Gastrocnemius medialis (tissue), 4 donors: ENCODE results near the gene RASL11B.

Experiments
- POLR2A ChIP-seq, 2 donors: fragments of 450-650 bp; IDR thresholded peaks; one replicate each; pipeline ENCODE4 v1.6.1; 2017; ENCODE audit warnings: antibody characterized with exemption in 2 of 2, mild to moderate bottlenecking in 2 of 2, moderate library complexity in 2 of 2
- TF ChIP-seq, protein P1 (sequence below), 5 experiments: fragments of 450-650 bp in 3 of 5; fragments of 200-600 bp in 2 of 5; sonication (generic) in 2 of 5; IDR thresholded peaks in 4 of 5; conservative IDR thresholded peaks in 1 of 5; 1 replicate in 4 of 5; 2 replicates in 1 of 5; pipeline ENCODE4 v1.5.1; 2016 to 2019; ENCODE audit warnings: antibody characterized with exemption in 5 of 5, mild to moderate bottlenecking in 3 of 5, moderate library complexity in 3 of 5

DNA sequence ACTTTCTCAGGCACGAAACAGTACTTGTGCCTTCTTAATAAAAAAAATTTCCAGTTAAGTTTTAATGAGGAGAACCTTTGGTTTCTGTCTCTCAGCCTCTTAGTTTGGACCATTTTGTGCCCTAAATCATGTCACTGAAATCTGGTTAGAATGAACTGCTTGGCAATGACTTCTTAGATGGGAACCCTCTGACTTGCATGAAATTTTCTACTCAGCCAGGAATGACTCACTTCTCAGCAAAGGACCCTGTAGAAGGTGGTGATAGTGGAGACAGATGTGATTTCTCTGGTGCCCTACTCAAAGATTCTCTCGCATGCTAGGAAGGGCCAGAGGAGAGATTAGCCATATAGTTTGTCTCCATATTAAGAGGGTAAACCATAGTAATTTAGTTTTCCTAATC is 50.5 kb downstream of the RASL11B start:
- TF ChIP-seq, protein P1, sequence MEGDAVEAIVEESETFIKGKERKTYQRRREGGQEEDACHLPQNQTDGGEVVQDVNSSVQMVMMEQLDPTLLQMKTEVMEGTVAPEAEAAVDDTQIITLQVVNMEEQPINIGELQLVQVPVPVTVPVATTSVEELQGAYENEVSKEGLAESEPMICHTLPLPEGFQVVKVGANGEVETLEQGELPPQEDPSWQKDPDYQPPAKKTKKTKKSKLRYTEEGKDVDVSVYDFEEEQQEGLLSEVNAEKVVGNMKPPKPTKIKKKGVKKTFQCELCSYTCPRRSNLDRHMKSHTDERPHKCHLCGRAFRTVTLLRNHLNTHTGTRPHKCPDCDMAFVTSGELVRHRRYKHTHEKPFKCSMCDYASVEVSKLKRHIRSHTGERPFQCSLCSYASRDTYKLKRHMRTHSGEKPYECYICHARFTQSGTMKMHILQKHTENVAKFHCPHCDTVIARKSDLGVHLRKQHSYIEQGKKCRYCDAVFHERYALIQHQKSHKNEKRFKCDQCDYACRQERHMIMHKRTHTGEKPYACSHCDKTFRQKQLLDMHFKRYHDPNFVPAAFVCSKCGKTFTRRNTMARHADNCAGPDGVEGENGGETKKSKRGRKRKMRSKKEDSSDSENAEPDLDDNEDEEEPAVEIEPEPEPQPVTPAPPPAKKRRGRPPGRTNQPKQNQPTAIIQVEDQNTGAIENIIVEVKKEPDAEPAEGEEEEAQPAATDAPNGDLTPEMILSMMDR (IDR thresholded peaks at IDR 0.05 in 4 of 5, conservative IDR thresholded peaks at IDR 0.05 in 1 of 5), result no peak
- TF ChIP-seq POLR2A (IDR thresholded peaks at IDR 0.05), result no peak
